Kidney (tissue), 14 donors: ENCODE measurements around the gene PLEKHA8. TPM values are rescaled to one million over a fixed set of nuclear protein-coding genes. Genes with fewer than 3 reads are reported as not detected.
A peak's percentile ranks its signal among the peaks of the same experiment; 100 is the strongest.

ENCODE experiments used
- DNase-seq, 5 donors: peaks; one replicate each; pipeline ENCODE4 v3.0.0-alpha.2; 2013 to 2020
- FAIRE-seq: peaks from 2 replicates; lab custom pipeline; 2012; peaks lifted over from hg19 to GRCh38; lab: Jason Lieb, UNC
- H3K27ac ChIP-seq, 2 donors: one replicate each; pipeline ENCODE4 v1.7.0; 2013; ENCODE audit warnings: low read depth in 2 of 2, low read length in 2 of 2, inconsistent platforms in 1 of 2
- H3K27me3 ChIP-seq: one replicate; pipeline ENCODE4 v1.7.1; 2013; ENCODE audit warnings: low read length, inconsistent platforms; ENCODE audit not compliant: control insufficient read depth, insufficient read depth
- H3K36me3 ChIP-seq, 3 donors: one replicate each; pipeline versions ENCODE4 v1.7.0 to v1.7.1; 2013; ENCODE audit warnings: low read length in 3 of 3, control low read depth in 1 of 3, inconsistent platforms in 1 of 3; ENCODE audit not compliant: insufficient read depth in 3 of 3, control insufficient read depth in 2 of 3
- H3K4me1 ChIP-seq, 3 donors: one replicate each; pipeline versions ENCODE4 v1.7.0 to v1.7.1; 2013; ENCODE audit warnings: low read length in 3 of 3, inconsistent platforms in 1 of 3, low read depth in 1 of 3; ENCODE audit not compliant: control insufficient read depth in 2 of 3, insufficient read depth in 2 of 3
- H3K4me3 ChIP-seq, 3 donors: one replicate each; pipeline versions ENCODE4 v1.7.0 to v1.8.1; 2013; ENCODE audit warnings: low read length in 3 of 3, control low read depth in 1 of 3, inconsistent platforms in 1 of 3
- H3K9ac ChIP-seq, 3 donors: one replicate each; pipeline versions ENCODE4 v1.7.0 to v1.7.1; 2013; ENCODE audit warnings: low read length in 3 of 3, control low read depth in 1 of 3, inconsistent platforms in 1 of 3
- H3K9me3 ChIP-seq, 3 donors: one replicate each; pipeline versions ENCODE4 v1.7.0 to v1.7.1; 2013; ENCODE audit warnings: low read length in 3 of 3, control low read depth in 1 of 3, inconsistent platforms in 1 of 3; ENCODE audit not compliant: control insufficient read depth in 2 of 3, insufficient read depth in 1 of 3
- CTCF ChIP-seq: IDR thresholded peaks from 3 replicates; pipeline ENCODE4 v1.5.1; 2012; ENCODE audit warnings: mild to moderate bottlenecking, moderate library complexity, borderline replicate concordance; ENCODE audit not compliant: insufficient read depth; ENCODE audit errors: extremely low read depth
- intact Hi-C: fragments of 100-400 bp; cut with DNase I; formaldehyde crosslinking; loops from one replicate; pipeline ENCODE4 v1.11.1; 2022
- polyA plus RNA-seq: library from polyadenylated mRNA; stranded (reverse); fragments of 350-450 nt; fragmentation: Illumina TruSeq; extraction: RNeasy Lipid Tissue Mini Kit (QIAGEN cat#74804); gene quantifications from one replicate; pipeline ENCODE4 v1.2.3, GENCODE V29; 2014; ENCODE audit warnings: low read depth, low replicate concordance; ENCODE audit not compliant: insufficient read depth
- total RNA-seq: library from RNA; stranded (reverse); fragmentation: NEBNext Ultra II Directional; extraction: Animal tissue kit (Norgen Biotek cat#: 25700); gene quantifications from one replicate; pipeline ENCODE4 v1.2.1, GENCODE V29; 2021
- donor health status: control.
- donor health status: control.
- donor health status: control.
- donor health status: control.
- donor health status: control.
- donor health status: DM: yes; HTN: yes; CAD: no.
- donor health status: Normal renal cell carcinoma (clear cell type).

PLEKHA8 gene
- total and polyA plus RNA-seq, 2 donors from 2014 or later, result 4.8 to 8.5 TPM

GRCh38 chr7:30029696-30030095 lies 1.5 kb downstream of the PLEKHA8 start:
- Histone ChIP-seq H3K4me1 (peaks cover 0 to 20% (median 9%) of the 10 kb centered on the region in 3 donors), H3K4me3 (peak overlapping the region; percentile 79 to 93 (median 92)), H3K36me3 (no peaks in the 10 kb centered on the region), H3K27me3 (no peaks in the 10 kb centered on the region), H3K27ac (peak overlapping the region in 1 of 2 donors; percentile 90), H3K9ac (peak overlapping the region in 1 of 3 donors; percentile 82), H3K9me3 (no peaks in the 10 kb centered on the region)
- DNase-seq, result peak in 2 of 5 donors; percentile 44 to 52
- FAIRE-seq, result no peak
- no peak for TF ChIP-seq CTCF
- intact Hi-C loops, result no loop called here

GRCh38 chr7:30032310-30033125 lies 4.3 kb downstream of the PLEKHA8 start:
- H3K27me3 ChIP-seq, result no peaks in the 10 kb centered on the region
- H3K9me3 ChIP-seq, result no peaks in the 10 kb centered on the region
- FAIRE-seq (no peak), DNase-seq (no peak)
- H3K27ac ChIP-seq, result no peak overlapping the region
- no peaks in the 10 kb centered on the region for H3K36me3 ChIP-seq
- H3K9ac ChIP-seq, result no peak overlapping the region
- H3K4me3 ChIP-seq, result no peak overlapping the region
- intact Hi-C loops, result no loop called here
- no peak for TF ChIP-seq CTCF
- peaks cover 0 to 12% (median 8%) of the 10 kb centered on the region in 3 donors for H3K4me1 ChIP-seq

- Histone ChIP-seq H3K4me1 (peaks cover 0 to 9% (median 4%) of the 10 kb centered on the region in 3 donors), H3K27me3 (no peaks in the 10 kb centered on the region), H3K4me3 (no peak overlapping the region), H3K27ac (no peak overlapping the region), H3K36me3 (no peaks in the 10 kb centered on the region), H3K9me3 (no peaks in the 10 kb centered on the region), H3K9ac (no peak overlapping the region)
- DNase-seq (no peak), FAIRE-seq (peak; percentile 15)
- TF ChIP-seq CTCF, result no peak
- intact Hi-C loops, result no loop called here
Observed at GRCh38 chr7:30034501-30034900, 6.3 kb downstream of the PLEKHA8 start.
